Cerebellar nuclear complex (tissue), 1 donor: ENCODE data around the gene RAB43.

Experiments
- DNase-seq, 2 experiments: peaks; one replicate each; lab custom pipeline; 2025; lab: John Stamatoyannopoulos, UW

Gene RAB43

GRCh38 chr3:129061023-129061887, 60.3 kb downstream of the RAB43 start:
- no peak for DNase-seq

GRCh38 chr3:129060276-129061022, 61.2 kb downstream of the RAB43 start, which contains the start of gene GP9:
TSS of gene GP9 (plus strand) at chr3:129060779. CDS start at chr3:129061740, 961 bp downstream.
- DNase-seq, result no peak

- DNase-seq, result no peak
These were observed 62.2 kb downstream of the RAB43 start for GRCh38 chr3:129059311-129059958.

GRCh38 chr3:129058441-129059200, 63.0 kb downstream of the RAB43 start:
- peak in 1 of 2 experiments; percentile 17 for DNase-seq

- no peak for DNase-seq
These were observed 64.4 kb downstream of the RAB43 start for GRCh38 chr3:129057249-129057648.

- no peak for DNase-seq
These were observed 65.0 kb downstream of the RAB43 start for GRCh38 chr3:129056451-129057173.

- DNase-seq, result no peak
These were observed 66.9 kb downstream of the RAB43 start for GRCh38 chr3:129054605-129055104.

GRCh38 chr3:129052675-129053074, 68.9 kb downstream of the RAB43 start:
- peak in 1 of 2 experiments; percentile 30 for DNase-seq

- DNase-seq, result no peak
These were observed 69.7 kb downstream of the RAB43 start for GRCh38 chr3:129051871-129052340.

GRCh38 chr3:129050556-129051295, 70.9 kb downstream of the RAB43 start:
- DNase-seq, result no peak

GRCh38 chr3:129047553-129047839, 74.1 kb downstream of the RAB43 start:
- DNase-seq, result no peak

- DNase-seq, result peak in 1 of 2 experiments; percentile 5
These were observed 74.7 kb downstream of the RAB43 start for GRCh38 chr3:129046732-129047552.

GRCh38 chr3:129046037-129046731, 75.4 kb downstream of the RAB43 start:
- DNase-seq, result no peak

GRCh38 chr3:129045675-129046036, 75.9 kb downstream of the RAB43 start:
- DNase-seq, result no peak

GRCh38 chr3:129040579-129041300, 80.9 kb downstream of the RAB43 start:
- no peak for DNase-seq

- no peak for DNase-seq
These were observed 81.6 kb downstream of the RAB43 start for GRCh38 chr3:129040039-129040336.

- DNase-seq, result no peak
These were observed 82.1 kb downstream of the RAB43 start for GRCh38 chr3:129039271-129040038.
